Measurements from ENCODE around the gene BMP6. TPM values are rescaled to one million over a fixed set of nuclear protein-coding genes. Genes with fewer than 3 reads are reported as not detected.
"Not testable (repeated sequence)": the region's sequence is repeated elsewhere in the genome, so short reads cannot be mapped to it uniquely, and the experiment has no call there.

Gene BMP6
- total RNA-seq, 4 donors from 2014 or later = 1.8 to 7.4 (median 3.8) TPM

DNA sequence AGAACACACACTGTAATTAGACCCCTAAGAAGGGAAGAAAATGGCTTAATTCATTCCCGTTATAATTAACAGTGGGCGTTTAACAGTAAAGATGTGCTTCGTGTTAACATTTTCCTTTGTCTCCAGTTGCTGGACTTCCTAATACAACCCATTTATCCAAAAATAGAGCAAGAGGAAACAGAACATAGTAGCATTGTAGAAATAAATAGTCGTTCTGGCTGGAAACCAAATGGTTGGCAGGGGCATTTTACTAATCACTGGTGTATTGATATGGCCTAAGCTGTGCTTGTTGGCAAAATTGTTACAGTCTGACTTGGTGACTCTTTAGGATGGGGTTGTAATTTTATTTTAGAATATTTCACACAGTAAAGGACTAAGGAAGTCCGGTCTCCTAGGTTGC, 89.8 kb downstream of the BMP6 start:
- 75% methylated on average over 5 of the region's 5 CpGs for WGBS
- no peak overlapping the region for H3K27ac ChIP-seq

DNA sequence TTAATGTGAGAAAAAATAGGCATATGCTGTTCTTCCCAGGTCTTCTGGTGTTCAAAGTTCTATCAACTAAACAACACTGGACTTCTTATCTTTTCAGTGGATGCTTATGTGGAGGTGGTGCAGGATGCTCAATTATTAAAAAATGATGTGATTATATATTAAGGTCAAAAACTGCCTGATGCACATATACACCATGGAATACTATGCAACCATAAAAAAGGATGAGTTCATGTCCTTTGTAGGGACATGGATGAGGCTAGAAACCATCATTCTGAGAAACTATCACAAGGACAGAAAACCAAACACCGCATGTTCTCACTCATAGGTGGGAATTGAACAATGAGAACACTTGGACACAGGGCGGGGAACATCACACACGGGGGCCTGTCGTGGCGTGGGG, 91.3 kb downstream of the BMP6 start:
- not testable (repeated sequence) for H3K4me3 ChIP-seq; H3K27me3 ChIP-seq; H3K27ac ChIP-seq; H3K9me3 ChIP-seq; H3K4me1 ChIP-seq; H3K36me3 ChIP-seq; DNase-seq (ENCODE audit: low spot score in 2 of 2)
- 90% methylated on average over 5 of the region's 5 CpGs for WGBS

More for the DNA sequence above, 89.8 kb downstream of the BMP6 start:
- Histone ChIP-seq H3K36me3 (no peaks in the 10 kb centered on the region), H3K27me3 (no peaks in the 10 kb centered on the region), H3K4me3 (no peak overlapping the region), H3K9me3 (no peaks in the 10 kb centered on the region), H3K4me1 (no peaks in the 10 kb centered on the region)
- no peak for DNase-seq (ENCODE audit: low spot score in 2 of 2)
- TF ChIP-seq EP300 (IDR thresholded peaks at IDR 0.05) (no peak), POLR2A (IDR thresholded peaks at IDR 0.05) (no peak), POLR2AphosphoS5 (IDR thresholded peaks at IDR 0.05) (no peak)
- TF ChIP-seq, protein P1, sequence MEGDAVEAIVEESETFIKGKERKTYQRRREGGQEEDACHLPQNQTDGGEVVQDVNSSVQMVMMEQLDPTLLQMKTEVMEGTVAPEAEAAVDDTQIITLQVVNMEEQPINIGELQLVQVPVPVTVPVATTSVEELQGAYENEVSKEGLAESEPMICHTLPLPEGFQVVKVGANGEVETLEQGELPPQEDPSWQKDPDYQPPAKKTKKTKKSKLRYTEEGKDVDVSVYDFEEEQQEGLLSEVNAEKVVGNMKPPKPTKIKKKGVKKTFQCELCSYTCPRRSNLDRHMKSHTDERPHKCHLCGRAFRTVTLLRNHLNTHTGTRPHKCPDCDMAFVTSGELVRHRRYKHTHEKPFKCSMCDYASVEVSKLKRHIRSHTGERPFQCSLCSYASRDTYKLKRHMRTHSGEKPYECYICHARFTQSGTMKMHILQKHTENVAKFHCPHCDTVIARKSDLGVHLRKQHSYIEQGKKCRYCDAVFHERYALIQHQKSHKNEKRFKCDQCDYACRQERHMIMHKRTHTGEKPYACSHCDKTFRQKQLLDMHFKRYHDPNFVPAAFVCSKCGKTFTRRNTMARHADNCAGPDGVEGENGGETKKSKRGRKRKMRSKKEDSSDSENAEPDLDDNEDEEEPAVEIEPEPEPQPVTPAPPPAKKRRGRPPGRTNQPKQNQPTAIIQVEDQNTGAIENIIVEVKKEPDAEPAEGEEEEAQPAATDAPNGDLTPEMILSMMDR (IDR thresholded peaks at IDR 0.05) = no peak

DNA sequence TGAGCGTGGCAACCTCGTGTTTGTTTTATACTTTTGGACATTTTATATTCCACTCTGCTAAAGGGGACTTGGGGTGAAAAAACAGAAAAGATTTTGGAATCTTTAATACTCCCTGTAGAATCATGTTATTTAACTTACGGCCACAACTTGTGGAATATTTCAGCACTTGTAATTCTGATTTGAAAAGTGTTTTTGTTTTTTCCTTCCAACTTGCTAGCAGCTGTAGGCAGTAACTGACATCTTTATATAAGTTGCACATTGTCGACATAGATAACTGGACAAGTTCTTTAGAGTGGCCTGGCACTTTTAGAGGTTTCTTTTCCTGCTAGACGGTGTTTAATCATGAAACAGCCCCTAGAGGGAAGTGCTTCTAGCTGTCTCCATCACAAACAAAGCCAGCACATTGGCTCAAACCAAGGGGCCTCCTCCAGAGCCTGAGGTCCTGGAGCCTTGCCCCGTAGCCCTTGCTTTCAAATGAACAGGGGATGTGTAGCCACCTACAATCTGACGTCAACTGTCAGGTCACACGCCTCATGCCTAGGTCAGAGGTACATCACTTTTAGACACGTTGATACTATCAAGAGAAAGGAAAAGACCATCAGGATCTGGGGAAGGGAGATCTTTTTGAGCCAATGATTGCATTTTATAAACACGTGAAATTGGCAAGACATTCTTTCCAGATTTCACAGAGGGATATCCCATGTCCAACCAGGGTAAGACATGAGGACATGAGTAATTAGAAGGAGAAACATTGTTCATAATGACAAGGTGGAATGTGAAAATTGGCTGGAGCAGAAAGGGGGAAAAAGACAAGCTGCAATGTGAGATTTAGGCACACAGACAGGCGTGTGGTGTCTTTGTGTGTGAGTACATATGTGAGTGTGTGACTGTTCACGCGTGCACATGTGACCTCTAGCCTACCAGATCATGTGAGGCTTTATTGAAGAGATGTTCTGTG, 92.6 kb downstream of the BMP6 start:
- H3K4me1 ChIP-seq = no peaks in the 10 kb centered on the region
- peaks cover 4% of the 10 kb centered on the region for H3K27me3 ChIP-seq
- H3K27ac ChIP-seq = no peak overlapping the region
- WGBS = 74% methylated on average over 13 of the region's 13 CpGs
- DNase-seq (ENCODE audit: low spot score in 2 of 2) = no peak
- no peaks in the 10 kb centered on the region for H3K36me3 ChIP-seq
- no peak overlapping the region for H3K4me3 ChIP-seq
- no peaks in the 10 kb centered on the region for H3K9me3 ChIP-seq
- TF ChIP-seq POLR2AphosphoS5 (IDR thresholded peaks at IDR 0.05) (no peak), POLR2A (IDR thresholded peaks at IDR 0.05) (no peak), EP300 (IDR thresholded peaks at IDR 0.05) (no peak)
- TF ChIP-seq, protein P1 (IDR thresholded peaks at IDR 0.05) = no peak

DNA sequence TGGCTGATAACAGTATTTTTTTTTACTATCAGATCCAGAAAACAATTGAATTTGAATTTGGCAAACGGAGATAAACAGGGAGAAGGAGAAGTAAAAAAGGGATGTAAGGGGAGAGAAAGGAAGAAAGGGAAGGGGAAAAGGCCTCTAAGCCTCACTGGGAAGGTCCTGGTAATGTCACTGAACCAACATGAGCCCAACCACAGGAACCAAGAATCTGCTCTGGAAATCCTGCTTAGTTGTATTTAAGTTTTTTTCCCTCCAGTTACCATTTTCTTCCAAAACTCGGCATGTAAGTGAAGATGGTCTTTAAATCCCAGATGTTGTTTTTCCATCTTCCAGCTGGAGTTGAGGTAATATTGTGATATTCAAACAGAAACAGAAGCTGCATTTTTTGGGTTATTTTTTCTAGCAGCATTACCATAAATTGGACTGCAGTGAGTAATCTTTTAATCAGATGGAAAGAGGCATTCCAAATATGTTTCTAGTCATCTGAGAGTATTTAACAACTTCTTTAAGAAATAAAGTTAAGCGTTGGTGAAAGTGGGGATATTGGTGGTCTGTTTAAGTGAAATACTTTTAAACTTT, 93.6 kb downstream of the BMP6 start:
- H3K27ac ChIP-seq = no peak overlapping the region
- WGBS = 57% methylated on average over 3 of the region's 3 CpGs
- TF ChIP-seq EP300 (IDR thresholded peaks at IDR 0.05) = no peak
- TF ChIP-seq POLR2A (IDR thresholded peaks at IDR 0.05) = no peak
- TF ChIP-seq, protein P1 (IDR thresholded peaks at IDR 0.05) = no peak
- TF ChIP-seq POLR2AphosphoS5 (IDR thresholded peaks at IDR 0.05) = no peak

DNA sequence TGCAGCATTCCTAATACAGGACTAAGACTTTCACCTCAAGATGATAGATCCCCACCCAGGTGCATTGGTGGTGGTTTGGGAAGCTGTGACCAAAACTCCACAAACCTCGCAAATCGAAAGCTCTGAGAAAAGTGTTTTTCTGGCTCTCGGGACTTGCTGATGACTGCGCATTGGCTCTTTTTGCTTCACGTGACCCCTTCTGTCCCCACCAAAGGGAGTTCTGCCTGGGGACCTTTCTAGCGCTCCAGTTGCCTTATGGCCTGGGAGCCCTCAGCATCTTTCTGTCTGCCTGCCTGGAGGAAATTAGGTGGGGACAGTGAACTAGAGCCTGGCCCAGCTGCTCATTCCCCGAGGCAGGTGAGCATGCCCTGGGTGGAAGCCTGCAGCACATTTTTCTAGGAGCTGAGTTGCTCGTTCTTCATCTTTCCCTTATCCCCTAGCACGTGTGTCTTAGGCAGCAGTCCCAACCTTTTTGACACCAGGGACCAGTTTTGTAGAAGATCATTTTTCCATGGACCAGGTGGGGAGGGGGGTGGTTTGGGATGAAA, 94.5 kb downstream of the BMP6 start:
- no peak overlapping the region for H3K27ac ChIP-seq
- H3K4me1 ChIP-seq = no peaks in the 10 kb centered on the region
- DNase-seq (ENCODE audit: low spot score in 2 of 2) = no peak
- no peak overlapping the region for H3K4me3 ChIP-seq
- no peaks in the 10 kb centered on the region for H3K9me3 ChIP-seq
- H3K36me3 ChIP-seq = no peaks in the 10 kb centered on the region
- TF ChIP-seq EP300 (IDR thresholded peaks at IDR 0.05) (no peak), POLR2A (IDR thresholded peaks at IDR 0.05) (no peak), POLR2AphosphoS5 (IDR thresholded peaks at IDR 0.05) (no peak)
- TF ChIP-seq, protein P1 (IDR thresholded peaks at IDR 0.05) = no peak
- H3K27me3 ChIP-seq = peaks cover 4% of the 10 kb centered on the region
- 63% methylated on average over 9 of the region's 9 CpGs for whole genome bisulfite sequencing

More for the DNA sequence above, 93.6 kb downstream of the BMP6 start:
- H3K9me3 ChIP-seq = no peaks in the 10 kb centered on the region
- no peaks in the 10 kb centered on the region for H3K4me1 ChIP-seq
- no peak for DNase-seq (ENCODE audit: low spot score in 2 of 2)
- H3K27me3 ChIP-seq = peaks cover 4% of the 10 kb centered on the region
- H3K36me3 ChIP-seq = no peaks in the 10 kb centered on the region
- no peak overlapping the region for H3K4me3 ChIP-seq
